ENCODE results near the gene ADAMTS12.

DNA sequence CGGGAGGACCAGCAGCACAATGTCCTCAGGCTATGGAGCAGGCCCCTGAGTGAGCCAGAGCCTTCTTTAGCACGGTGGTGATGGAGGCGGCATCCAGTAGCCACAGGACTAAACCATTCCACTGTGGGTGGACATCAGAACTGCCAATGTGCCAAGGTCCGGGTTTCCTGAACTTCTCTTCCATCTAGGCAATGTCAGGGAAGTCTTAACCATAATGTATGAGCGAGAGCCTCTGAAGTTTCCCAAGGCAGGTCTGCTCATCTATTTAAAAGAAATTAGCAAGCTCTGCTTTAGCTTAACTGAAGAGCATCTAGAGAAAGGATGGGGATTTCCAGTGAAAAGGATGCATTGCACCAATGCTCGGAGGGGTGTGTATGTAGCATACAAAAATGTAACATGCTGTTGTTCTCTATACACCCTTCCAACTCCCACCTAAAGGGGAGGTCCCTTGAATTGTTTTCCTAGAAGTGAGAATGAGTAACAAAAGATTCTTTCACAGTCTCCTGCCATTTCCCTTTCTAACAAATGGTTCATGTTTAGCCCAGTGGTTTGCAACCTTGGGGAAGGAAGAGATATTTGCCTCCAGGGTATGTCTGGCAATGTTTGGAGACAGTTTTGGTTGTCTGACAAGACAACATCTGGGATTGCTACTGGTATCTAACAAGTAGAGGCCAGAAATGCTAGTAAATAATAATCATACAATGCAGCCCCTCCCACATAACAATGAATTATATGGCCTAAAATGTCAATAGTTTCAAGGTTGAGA is 38.3 kb upstream of the ADAMTS12 start:
- TF ChIP-seq, protein P1, sequence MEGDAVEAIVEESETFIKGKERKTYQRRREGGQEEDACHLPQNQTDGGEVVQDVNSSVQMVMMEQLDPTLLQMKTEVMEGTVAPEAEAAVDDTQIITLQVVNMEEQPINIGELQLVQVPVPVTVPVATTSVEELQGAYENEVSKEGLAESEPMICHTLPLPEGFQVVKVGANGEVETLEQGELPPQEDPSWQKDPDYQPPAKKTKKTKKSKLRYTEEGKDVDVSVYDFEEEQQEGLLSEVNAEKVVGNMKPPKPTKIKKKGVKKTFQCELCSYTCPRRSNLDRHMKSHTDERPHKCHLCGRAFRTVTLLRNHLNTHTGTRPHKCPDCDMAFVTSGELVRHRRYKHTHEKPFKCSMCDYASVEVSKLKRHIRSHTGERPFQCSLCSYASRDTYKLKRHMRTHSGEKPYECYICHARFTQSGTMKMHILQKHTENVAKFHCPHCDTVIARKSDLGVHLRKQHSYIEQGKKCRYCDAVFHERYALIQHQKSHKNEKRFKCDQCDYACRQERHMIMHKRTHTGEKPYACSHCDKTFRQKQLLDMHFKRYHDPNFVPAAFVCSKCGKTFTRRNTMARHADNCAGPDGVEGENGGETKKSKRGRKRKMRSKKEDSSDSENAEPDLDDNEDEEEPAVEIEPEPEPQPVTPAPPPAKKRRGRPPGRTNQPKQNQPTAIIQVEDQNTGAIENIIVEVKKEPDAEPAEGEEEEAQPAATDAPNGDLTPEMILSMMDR (IDR thresholded peaks at IDR 0.05 in 4 of 5, conservative IDR thresholded peaks at IDR 0.05 in 1 of 5), result no peak
- TF ChIP-seq POLR2A (IDR thresholded peaks at IDR 0.05), result no peak
